DMS 273 (cell line): ENCODE results near the gene USB1.

Experiments used
- DNase-seq: peaks from one replicate; lab custom pipeline; 2025; ENCODE audit not compliant: unreplicated experiment; lab: John Stamatoyannopoulos, UW

Gene USB1

DNA sequence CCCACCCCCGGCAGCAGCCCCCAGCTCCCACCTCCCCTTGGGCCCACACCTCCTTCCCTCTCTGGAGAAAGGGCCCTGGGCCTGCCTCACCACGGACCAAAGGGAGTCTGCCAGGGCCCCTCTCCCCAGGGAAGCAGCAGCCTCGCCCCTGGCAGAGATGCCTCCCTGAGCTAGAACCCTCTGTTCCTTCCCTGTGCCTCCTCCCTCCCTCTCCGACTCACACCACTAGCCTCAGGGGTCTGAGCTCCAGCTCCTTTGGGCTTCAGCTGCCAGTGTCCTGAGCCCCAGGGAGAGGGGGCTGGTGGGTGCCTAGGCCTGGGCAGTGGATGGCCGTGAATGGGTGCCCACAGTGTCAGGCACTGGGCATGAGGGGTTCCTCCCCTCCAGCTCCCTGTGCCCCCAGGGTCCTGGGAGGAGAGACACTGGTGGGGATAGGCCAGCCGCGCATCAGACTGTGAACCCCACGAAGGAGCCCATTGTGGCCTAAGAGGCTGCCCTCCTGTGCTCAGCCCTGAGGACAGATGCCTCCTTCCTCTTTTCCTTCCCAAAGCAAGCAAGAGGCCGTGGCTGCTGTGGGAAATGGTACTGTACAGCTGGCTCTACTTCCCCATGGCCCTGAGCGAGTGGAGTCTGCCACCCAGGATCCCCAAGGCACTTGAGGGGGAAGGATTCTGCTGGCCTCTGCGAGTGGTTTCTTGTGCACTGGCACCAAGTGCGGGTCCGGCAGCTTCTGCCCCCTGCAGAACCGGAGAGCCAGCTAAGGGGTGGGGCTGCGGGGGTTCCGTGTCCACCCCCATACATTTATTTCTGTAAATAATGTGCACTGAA is 45.1 kb downstream of the USB1 start:
- DNase-seq: no peak

DNA sequence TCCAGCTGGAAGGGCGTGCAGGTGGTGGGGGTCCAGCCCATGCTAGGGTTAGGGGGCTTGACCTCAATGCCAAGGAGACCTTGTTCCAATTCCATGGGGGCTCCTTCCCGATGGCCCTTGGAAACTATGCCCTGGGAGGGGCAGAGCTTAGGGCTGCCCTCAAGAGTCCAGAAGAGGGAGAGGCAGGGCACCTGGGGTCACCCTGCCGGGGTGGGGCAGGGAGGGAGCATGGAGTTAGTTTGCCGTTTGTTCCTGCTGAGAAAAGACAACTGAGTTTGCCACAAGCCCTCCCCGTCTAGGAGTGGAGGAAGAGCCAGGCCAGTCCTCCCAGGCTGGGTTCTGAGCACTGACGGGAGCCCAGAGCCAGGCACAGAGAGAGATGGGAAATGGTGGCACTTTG is 45.7 kb downstream of the USB1 start:
- no peak for DNase-seq

DNA sequence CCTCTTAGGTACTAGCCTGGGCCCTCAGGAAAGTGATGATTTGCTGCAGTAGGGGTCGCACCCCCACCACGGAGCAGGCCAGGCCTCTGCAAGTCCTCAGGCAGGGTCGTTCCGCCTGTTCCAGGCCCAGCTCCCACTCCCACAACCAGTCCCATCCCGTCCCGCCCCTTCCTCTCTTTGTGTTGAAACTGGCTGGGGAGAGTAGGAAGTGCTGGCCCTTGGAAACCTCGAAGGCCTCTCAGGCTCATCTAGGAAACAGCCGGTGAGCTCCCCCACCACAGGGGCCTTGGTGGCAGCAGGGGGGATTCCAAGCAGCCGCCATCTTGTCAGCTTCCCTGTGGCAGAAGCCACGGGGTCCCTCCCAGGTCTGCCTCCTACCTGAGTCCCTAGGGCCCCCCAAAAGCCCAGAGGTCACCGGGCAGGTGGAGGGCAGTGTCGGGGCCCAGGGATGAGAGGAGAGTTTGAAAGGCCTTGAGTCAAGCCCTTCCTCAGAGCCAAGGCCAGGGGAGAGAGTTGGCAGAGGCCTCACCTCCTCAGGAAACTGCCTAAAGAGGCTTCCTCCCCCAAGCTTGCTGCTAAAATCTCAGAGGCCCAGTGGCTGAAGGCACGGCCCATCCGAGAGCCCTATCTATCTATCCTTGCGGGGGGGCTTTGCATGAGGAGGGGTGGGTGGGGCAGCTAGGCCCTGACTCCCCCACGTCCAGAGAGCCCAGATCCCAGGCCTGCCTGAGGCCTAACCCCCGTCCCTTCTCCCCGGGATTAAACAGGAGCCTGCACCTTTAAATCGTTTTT is 46.5 kb downstream of the USB1 start:
- no peak for DNase-seq

DNA sequence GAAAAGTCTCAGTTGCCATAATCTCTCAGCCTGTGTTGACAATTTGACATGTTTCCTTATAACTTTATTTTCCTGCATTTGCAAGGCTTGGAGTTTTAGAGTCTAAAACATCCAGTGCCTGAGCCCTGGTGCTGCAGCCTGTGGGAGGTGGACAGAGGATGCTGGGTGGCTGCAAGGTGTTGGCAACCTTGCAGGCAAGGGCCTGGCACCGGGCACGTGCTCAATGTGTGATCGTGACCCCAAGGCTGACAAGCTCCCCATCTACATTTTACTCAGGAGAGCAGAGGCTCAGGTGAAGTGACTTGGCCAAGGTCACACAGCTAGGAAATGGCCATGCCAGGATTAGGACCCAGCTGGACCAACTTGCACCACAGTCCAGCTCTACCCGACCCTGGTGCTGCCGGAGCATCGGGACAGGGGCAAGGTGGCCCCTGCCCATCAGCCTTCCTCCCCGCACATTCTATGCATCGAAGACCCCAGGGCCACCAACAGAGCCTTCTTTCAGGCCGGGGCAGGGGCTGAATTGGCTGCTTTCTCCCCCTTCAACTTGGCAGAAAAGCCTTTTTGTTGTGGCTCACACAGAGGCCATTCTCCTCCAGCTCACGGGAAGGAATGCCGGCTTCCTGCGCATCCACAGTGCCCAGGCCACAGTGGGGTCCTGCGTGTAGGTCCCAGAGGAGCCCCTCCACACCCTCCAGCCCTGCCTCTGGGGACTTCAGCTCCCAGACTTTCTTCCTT is 47.5 kb downstream of the USB1 start:
- no peak for DNase-seq

DNA sequence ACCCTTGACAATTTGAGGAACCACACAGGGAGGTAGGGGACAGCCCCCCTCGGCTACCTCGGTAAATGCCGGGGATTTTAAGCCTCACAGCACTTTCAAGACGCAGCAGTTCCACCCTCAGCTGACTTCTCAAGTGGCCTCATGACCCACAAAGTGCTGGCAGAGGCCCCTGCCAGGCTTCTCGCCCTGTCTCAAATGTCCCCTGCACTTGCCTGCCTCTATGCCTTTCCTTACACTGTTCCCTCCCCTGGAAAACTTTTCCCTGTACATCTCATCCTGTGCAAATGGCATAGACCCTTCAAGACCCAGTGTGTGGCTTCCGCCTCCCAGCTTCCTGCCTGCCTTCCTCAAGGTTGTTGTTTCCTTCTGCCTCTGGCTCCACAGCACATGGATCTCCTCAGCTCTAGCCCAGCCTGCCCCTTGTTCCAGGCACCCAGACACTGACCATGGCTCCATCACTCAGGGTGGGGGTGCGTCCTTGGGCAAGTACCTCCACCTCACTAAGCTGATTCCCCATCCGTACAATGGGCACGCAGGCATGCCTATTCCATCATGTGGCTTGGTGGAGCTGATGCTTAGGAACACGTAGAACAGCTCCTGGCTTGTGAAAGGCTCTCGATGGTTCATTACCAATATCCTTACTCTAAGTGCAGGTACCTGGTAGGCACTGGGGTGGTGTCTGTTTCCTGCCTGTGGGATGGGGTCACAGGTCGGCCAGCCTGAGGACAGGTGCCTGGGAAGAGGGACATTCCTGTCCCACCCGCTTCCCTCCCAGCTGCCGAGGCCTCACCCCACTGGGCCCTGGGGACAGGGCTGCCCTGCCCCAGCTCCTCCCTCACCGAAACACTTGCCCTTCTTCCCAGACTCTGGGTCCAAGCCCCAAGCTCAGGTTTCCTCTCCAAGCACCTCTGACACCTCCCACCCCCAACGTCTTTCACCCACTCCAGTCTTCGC is 48.3 kb downstream of the USB1 start:
- DNase-seq: no peak

DNA sequence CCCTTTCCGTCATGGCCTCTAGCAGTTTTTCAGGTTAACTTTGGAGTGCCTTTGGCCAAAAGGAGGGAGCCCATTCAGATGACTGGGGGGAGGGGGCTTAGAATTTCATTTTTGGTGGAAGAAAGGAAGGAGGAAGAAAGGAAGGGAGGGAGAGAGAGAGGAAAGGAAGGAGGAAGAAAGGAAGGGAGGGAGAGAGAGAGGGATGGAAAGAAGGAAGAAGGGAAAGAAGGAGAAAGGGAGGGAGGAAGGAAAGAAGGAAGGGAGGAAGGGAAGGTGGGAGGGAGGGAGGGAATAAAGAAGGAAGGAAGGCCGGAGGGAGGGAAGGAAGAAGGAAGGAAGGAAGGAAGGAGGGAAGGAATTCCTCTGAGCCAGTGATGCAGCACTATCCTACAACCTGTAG is 50.1 kb downstream of the USB1 start:
- DNase-seq: no peak

DNA sequence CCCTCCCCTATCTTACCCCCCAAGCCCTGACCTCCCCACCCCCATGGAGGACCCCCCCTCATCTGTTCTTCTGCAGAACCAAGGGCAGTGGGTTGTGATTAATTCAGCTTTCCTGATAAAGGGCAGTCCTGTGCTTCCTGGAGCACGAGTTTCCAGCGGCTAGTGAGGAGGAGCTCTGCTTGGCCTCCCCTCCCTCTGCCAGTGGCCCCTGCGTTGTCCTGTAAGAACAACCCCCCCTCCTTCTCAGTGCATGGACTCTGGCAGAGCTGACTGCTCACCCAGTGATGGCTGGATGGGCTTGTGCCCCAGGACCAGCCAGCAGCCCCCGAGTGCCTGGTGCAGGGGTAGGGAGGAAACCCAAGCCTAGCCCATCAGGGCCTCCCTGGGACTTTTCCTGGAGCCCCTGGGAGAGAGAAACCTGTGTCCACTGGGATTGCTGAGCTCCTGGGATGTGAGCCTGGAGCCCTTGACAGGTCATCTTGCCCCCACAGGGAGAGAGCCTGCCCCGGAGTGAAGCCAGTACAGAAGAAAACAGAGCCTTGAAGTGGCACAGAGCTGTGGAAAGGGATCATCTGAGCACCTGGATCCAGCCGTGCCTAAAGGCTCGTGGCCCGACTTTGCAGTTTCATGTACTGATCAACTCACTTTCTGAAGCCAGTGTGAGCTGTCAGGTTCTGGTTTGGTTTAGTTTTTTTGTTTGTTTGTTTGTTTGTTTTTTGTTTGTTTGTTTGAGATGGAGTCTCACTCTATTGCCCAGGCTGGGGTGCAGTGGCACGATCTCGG is 50.8 kb downstream of the USB1 start:
- DNase-seq: no peak

DNA sequence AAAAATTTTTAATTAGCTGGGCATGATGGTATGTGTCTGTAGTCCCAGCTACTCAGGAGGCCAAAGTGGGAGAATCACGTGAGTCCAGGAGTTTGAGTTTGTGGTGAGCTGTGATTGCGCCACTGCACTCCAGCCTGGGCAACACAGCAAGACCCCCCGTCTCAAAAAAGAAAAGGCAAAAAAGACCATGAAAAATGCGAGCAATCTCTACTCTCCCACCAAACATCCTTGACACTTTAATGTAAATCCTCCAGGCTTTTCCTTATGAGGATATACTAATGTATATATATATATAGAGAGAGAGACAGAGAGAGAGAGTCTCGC is 52.4 kb downstream of the USB1 start:
- no peak for DNase-seq

DNA sequence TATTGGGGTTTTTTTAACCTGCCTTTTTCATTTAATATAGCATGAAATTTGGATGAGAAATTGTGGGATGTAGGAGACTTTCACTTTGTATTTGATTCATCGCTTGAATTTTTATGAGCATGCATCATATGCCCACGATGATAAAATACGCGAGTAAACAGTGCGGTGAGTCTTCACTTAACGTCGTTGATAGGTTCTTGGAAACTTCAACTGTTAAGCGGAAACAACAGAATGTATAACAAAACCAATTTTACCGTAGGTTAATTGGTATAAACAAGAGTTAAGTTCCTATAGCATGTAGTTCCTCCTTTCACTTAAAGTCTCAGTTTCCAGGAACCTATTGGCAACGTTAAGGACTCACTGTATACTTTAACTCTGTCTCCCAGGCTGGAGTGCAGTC is 53.1 kb downstream of the USB1 start:
- no peak for DNase-seq

DNA sequence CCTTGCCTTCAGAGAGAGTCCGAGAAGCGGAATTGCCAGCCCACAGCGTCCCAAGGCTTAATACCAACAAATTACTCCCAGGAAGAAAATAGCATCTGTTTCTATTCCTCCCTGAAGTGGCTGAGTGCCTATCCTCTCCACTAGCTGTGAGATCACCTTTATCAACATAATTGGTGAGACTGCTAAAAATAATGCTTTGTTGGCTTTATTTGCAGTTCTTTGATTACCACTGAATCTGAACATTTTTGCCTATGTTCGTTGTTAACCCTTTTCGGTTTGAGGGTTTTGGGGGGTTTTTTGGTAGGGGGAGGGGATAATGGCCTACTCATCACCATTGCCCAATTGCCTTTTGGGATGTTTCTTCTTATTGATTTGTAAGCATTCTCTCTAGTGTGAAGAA is 55.4 kb downstream of the USB1 start:
- no peak for DNase-seq

DNA sequence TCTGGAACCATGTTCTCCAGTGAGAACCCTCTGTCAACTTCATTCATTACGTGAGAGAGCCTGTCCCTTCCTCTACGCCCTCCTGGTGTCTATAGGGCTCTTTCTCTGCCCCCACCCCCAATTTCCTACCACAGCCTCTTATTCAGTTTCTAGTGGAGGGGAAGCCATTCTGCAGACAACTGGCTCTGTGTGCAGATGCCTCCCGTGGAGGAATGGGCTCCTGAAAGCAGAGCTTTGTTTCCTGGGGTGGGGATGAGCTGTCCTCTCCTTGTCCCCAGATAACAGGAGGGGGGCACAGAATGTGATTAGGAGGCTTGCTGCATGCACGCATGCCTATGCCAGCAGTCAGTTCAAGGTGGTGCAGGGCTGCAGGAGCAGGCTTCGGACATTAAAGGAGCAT is 55.9 kb downstream of the USB1 start:
- no peak for DNase-seq

DNA sequence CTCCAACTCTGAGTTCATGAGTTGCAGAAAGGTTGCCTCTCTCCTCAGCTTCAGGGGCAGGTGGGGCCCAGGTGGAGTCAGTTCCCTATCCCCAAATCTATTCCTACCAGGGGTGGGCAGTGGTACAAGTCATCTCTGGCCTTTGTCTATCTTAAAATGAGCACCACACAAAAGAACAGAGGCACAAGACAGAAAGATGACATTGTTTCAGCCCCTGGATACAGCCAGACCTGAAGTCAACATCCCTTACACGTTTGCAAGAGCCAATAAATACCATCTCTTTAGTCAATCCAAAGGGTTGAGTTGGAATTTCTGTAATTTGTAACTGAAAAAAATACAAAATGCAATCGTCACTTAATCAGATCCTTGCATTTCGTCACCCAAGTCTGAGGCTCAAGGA is 56.6 kb downstream of the USB1 start:
- no peak for DNase-seq

DNA sequence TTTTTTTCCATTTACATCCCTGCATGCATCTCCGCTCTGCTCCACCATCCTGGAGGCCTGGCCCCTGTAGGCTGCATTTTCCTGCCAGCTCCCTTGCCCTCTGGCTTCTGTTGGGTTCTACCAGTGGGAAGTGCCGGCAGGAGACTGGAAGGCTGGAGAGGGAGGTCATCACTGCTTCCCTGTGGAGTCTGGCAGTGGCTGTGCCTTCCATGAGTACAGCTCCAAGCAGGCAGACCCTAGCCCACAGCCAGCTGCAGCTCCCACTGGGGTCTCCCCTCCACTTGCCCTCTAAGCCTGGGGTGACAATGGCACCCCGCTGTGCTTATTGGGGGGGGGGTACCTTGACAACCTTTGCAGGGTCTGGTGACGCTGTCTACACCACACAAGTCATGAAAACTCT is 61.6 kb downstream of the USB1 start:
- no peak for DNase-seq

DNA sequence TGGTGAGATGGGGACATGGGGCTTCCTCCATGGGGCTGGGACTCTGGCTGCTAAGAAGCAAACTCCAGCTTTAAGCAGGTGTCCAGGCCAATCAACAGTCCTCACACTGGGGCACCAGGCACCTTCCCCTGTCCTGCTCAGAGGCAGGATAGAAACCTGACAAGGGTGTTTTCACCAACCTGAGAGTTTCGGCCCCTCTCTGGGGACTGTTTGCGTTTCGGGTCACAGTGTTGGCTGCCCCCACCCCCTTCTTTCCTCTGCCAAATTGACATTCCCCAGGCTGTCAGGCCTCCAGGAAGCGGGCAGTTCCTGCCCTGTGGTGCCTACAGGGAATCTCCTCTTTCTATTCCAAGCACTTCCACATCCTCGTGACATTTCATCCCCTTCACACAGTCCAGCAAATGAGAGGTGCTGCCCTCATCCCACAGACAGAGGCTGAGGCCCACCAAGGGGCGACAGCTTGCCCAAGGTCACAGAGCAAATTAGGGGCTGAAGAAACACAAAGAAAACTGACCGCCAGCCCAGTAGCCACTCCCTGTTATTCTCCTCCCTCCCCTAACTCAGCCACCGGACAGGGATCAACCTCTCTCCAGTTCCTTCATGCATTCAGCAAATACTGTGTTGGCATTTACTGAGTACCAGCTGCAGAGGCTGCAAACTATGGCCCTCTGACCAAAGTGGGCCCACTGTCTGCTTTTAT is 62.3 kb downstream of the USB1 start:
- no peak for DNase-seq

DNA sequence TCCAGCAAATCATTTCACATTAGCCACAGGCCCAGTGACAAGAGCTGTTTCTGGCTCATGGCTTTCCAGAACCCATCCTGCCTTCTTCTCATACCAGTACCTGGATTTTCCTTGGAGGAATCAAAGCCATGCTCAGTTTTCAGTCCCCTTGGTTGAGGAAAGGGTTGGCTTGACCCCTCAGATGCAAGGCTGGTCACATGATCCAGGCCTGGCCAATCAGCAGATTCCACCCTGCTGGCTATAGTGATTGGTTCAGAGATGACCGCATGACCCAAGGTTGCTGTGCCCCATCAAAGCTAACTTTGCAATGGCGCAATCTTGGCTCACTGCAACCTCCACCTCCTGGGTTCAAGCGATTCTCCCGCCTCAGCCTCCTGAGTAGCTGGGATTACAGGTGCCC is 69.4 kb downstream of the USB1 start:
- DNase-seq: no peak
